ENCODE results near the gene SATB2. TPM values are rescaled to one million over a fixed set of nuclear protein-coding genes. Genes with fewer than 3 reads are reported as not detected.

Gene SATB2
- total RNA-seq, 1 donor from 2014 or later: not detected

DNA sequence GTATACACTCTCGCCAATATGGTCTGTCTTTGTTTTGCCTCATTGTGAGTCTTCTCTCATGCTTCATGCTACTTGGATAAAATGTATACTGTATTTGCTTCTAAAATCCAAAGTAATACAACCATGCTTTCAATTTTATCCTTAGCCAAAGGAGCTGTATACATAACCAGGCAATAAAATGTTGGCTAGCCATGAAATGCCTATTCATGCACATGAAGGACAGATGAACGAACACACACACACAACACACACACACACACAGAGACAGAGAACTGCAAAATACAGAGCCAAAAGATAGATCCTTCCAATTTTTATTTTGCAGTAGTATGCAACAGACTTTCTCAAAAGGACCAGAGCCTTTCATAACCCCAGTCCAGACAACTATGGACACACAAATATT lies 113.7 kb downstream of the SATB2 start:
- DNase-seq (ENCODE audit: low spot score): no peak
- Mint-ChIP-seq H3K27ac (no peak overlapping the region), H3K4me1 (ENCODE audit: low read depth) (no peaks in the 10 kb centered on the region), H3K36me3 (ENCODE audit: low read depth) (no peaks in the 10 kb centered on the region), H3K9me3 (no peaks in the 10 kb centered on the region), H3K4me3 (no peak overlapping the region), H3K27me3 (ENCODE audit: insufficient read depth) (no peaks in the 10 kb centered on the region)
- intact Hi-C loops (cut with micrococcal nuclease): no loop called here

- H3K4me3 Mint-ChIP-seq: no peak overlapping the region
- H3K36me3 Mint-ChIP-seq (ENCODE audit: low read depth): no peaks in the 10 kb centered on the region
- intact Hi-C loops (cut with micrococcal nuclease): no loop called here
- no peaks in the 10 kb centered on the region for H3K9me3 Mint-ChIP-seq
- H3K4me1 Mint-ChIP-seq (ENCODE audit: low read depth): no peaks in the 10 kb centered on the region
- DNase-seq (ENCODE audit: low spot score): no peak
- no peaks in the 10 kb centered on the region for H3K27me3 Mint-ChIP-seq (ENCODE audit: insufficient read depth)
- H3K27ac Mint-ChIP-seq: no peak overlapping the region
These were observed 115.4 kb downstream of the SATB2 start for GRCh38 chr2:199342334-199342733.

DNA sequence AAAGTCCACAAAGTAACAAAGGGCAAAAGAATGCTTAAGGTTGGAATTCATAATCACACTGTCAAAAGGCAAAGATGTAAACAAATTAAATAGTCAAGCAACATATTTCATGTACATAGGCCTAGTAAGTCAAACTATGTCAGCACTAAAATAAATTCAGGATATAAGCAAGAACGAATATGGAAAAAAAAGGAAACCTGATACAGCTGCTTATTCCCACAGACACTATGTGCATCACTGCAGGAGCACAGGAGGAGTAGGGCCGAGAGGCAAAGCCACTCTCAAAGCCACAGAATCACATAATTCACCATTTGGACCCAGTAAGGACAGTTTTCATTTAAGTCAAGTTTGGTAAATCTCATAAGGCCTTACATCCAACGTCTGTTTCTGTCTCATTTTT lies 116.6 kb downstream of the SATB2 start:
- intact Hi-C loops (cut with micrococcal nuclease): no loop called here
- Mint-ChIP-seq H3K27me3 (ENCODE audit: insufficient read depth) (no peaks in the 10 kb centered on the region), H3K4me1 (ENCODE audit: low read depth) (no peaks in the 10 kb centered on the region), H3K36me3 (ENCODE audit: low read depth) (no peaks in the 10 kb centered on the region), H3K9me3 (no peaks in the 10 kb centered on the region), H3K27ac (no peak overlapping the region), H3K4me3 (no peak overlapping the region)
- DNase-seq (ENCODE audit: low spot score): no peak

DNA sequence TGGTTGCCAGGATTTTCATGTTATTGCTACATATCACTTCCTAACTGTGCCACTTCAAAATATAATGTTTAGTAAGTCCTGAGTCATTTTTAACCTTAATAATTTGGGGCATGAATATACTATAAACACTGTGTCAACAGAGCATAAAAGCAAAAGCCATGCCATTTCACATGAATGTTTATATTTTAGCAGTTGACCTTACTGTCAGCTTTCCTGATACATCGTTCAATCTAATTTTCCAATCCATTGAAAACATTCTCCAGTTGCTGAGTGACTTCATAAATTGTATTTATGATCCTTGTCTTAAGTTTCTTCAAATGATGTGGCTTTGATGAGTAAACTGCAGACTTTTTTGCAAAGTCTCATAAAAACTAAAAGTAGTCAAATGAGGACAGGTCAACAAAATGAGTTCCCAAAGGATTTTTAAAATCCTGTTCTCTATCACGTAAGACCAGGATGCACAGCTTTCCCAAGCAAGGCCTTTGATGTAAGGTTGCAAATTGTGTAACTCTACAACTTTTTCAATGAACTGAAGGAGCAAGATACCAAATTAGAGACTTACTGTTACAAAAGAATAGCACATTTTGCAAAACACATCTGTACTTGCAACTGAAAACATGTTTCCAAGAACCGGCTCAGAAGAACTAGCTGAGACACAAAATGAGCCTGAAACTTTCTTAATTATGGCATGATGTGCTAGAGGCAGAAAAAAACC lies 117.7 kb downstream of the SATB2 start:
- H3K36me3 Mint-ChIP-seq (ENCODE audit: low read depth): no peaks in the 10 kb centered on the region
- H3K9me3 Mint-ChIP-seq: no peaks in the 10 kb centered on the region
- H3K27ac Mint-ChIP-seq: no peak overlapping the region
- H3K4me3 Mint-ChIP-seq: no peak overlapping the region
- intact Hi-C loops (cut with micrococcal nuclease): no loop called here
- H3K4me1 Mint-ChIP-seq (ENCODE audit: low read depth): no peaks in the 10 kb centered on the region
- no peaks in the 10 kb centered on the region for H3K27me3 Mint-ChIP-seq (ENCODE audit: insufficient read depth)
- DNase-seq (ENCODE audit: low spot score): no peak

DNA sequence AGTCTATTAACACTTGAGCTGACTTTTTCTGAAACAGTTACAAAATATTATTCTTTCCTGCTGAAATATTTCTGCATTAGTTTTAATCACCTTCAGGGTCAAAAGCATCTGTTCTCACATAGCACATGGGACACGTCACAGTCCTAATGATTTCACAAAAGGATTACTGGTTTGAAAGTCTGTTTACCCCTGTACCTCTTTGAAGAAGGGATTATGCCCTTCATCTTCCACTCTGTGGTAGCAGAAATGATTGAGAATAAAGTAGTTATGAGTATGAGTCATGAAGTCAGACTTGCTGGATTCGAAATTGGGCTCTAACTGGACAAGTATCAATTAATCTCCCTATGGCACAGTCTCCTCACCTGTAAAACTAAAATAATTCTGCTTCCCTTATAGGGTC lies 121.2 kb downstream of the SATB2 start:
- no peak for DNase-seq (ENCODE audit: low spot score)
- Mint-ChIP-seq H3K4me3 (no peak overlapping the region), H3K4me1 (ENCODE audit: low read depth) (no peaks in the 10 kb centered on the region), H3K27me3 (ENCODE audit: insufficient read depth) (no peaks in the 10 kb centered on the region), H3K27ac (no peak overlapping the region), H3K36me3 (ENCODE audit: low read depth) (no peaks in the 10 kb centered on the region), H3K9me3 (no peaks in the 10 kb centered on the region)
- intact Hi-C loops (cut with micrococcal nuclease): no loop called here

GRCh38 chr2:199335502-199335901 lies 122.2 kb downstream of the SATB2 start:
- H3K27ac Mint-ChIP-seq: no peak overlapping the region
- H3K4me3 Mint-ChIP-seq: no peak overlapping the region
- no peaks in the 10 kb centered on the region for H3K4me1 Mint-ChIP-seq (ENCODE audit: low read depth)
- no peaks in the 10 kb centered on the region for H3K27me3 Mint-ChIP-seq (ENCODE audit: insufficient read depth)
- intact Hi-C loops (cut with micrococcal nuclease): no loop called here
- no peak for DNase-seq (ENCODE audit: low spot score)
- no peaks in the 10 kb centered on the region for H3K9me3 Mint-ChIP-seq
- no peaks in the 10 kb centered on the region for H3K36me3 Mint-ChIP-seq (ENCODE audit: low read depth)

DNA sequence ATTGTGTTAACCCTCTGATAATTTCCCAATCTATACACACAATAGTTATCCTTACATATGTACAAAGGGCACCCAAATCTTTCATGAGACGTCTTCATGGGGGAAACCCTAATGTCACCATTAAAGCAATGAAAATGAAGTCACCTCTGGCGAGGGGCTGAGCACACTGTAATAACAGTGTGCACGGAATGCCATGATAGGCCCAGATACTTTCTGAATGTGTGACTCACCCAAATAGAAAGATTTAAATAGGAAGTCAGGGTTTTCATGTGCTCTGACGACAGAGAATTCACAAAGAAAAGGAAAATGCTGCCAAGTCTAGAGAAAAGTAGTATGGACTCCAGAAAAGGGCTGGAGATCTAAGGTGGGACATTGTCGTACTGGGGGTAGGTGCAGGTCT lies 128.3 kb downstream of the SATB2 start:
- Mint-ChIP-seq H3K36me3 (ENCODE audit: low read depth) (no peaks in the 10 kb centered on the region), H3K4me3 (no peak overlapping the region), H3K27ac (no peak overlapping the region), H3K9me3 (no peaks in the 10 kb centered on the region), H3K27me3 (ENCODE audit: insufficient read depth) (no peaks in the 10 kb centered on the region), H3K4me1 (ENCODE audit: low read depth) (no peaks in the 10 kb centered on the region)
- DNase-seq (ENCODE audit: low spot score): no peak
- intact Hi-C loops (cut with micrococcal nuclease): no loop called here

GRCh38 chr2:199329031-199329430 lies 128.7 kb downstream of the SATB2 start:
- Mint-ChIP-seq H3K27ac (no peak overlapping the region), H3K4me1 (ENCODE audit: low read depth) (no peaks in the 10 kb centered on the region), H3K27me3 (ENCODE audit: insufficient read depth) (no peaks in the 10 kb centered on the region), H3K36me3 (ENCODE audit: low read depth) (no peaks in the 10 kb centered on the region), H3K4me3 (no peak overlapping the region), H3K9me3 (no peaks in the 10 kb centered on the region)
- intact Hi-C loops (cut with micrococcal nuclease): no loop called here
- DNase-seq (ENCODE audit: low spot score): no peak

DNA sequence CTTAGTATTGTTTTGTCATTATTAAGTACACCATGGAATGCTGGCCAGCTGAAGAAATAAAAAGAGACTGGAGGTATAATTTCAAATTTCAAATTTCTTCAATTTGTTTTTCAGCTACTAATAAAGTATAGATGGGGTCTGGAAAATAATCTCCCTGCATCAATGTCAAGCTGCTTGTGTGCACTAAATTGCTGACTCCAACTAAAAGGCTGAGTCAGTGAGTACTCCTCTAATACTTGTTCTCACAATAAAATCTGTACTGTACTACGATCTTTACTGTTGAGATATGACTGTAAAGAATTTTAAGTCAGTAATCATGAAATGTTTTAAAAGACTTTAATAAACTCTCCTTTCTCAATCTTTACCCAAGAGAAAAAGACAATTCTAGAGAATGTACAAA lies 131.9 kb downstream of the SATB2 start:
- Mint-ChIP-seq H3K27me3 (ENCODE audit: insufficient read depth) (no peaks in the 10 kb centered on the region), H3K9me3 (no peaks in the 10 kb centered on the region), H3K4me1 (ENCODE audit: low read depth) (no peaks in the 10 kb centered on the region), H3K27ac (no peak overlapping the region), H3K4me3 (no peak overlapping the region), H3K36me3 (ENCODE audit: low read depth) (no peaks in the 10 kb centered on the region)
- no peak for DNase-seq (ENCODE audit: low spot score)
- intact Hi-C loops (cut with micrococcal nuclease): no loop called here

DNA sequence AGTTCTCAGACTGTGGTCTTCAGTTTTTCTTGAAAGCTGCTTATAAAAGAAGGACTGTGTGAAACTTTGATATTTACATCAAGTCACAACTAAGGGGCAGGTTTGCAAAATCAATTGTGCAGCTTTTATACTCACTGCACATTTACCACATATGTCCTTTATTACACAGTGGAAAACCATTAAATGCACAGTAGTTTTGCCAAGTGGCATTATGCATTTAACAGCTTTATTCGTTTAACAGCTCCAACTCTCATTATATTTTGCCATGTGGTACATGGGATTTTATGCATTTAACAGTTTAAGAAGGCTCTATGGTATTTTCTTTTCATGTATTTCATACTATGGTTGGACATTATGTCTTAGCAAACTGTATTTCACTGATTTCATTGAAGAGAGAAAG lies 135.6 kb downstream of the SATB2 start:
- H3K9me3 Mint-ChIP-seq: no peaks in the 10 kb centered on the region
- intact Hi-C loops (cut with micrococcal nuclease): no loop called here
- no peaks in the 10 kb centered on the region for H3K27me3 Mint-ChIP-seq (ENCODE audit: insufficient read depth)
- no peaks in the 10 kb centered on the region for H3K4me1 Mint-ChIP-seq (ENCODE audit: low read depth)
- H3K4me3 Mint-ChIP-seq: no peak overlapping the region
- H3K36me3 Mint-ChIP-seq (ENCODE audit: low read depth): no peaks in the 10 kb centered on the region
- H3K27ac Mint-ChIP-seq: no peak overlapping the region
- DNase-seq (ENCODE audit: low spot score): no peak

DNA sequence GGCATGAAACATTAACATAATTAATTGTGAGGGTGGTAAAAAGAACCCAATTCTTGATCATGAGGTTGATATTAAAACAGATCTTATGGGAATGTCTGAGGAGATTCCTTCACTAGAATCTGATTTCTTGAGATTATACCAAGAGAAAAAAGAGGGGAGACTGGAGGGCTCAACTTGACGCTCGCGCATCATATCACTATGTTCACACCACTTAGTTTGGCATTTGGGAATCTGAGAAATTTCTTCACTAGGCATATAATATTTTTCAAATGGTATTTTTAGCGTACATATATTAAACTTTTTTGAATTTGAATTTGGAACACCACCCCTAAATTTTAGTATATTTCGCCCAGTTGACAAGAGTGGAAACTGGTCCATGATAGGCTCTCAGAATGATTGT lies 140.1 kb downstream of the SATB2 start:
- H3K36me3 Mint-ChIP-seq (ENCODE audit: low read depth): no peaks in the 10 kb centered on the region
- H3K4me3 Mint-ChIP-seq: no peak overlapping the region
- H3K27me3 Mint-ChIP-seq (ENCODE audit: insufficient read depth): no peaks in the 10 kb centered on the region
- DNase-seq (ENCODE audit: low spot score): no peak
- no peaks in the 10 kb centered on the region for H3K4me1 Mint-ChIP-seq (ENCODE audit: low read depth)
- intact Hi-C loops (cut with micrococcal nuclease): no loop called here
- H3K9me3 Mint-ChIP-seq: no peaks in the 10 kb centered on the region
- H3K27ac Mint-ChIP-seq: no peak overlapping the region

GRCh38 chr2:199316851-199317250 lies 140.9 kb downstream of the SATB2 start:
- Mint-ChIP-seq H3K9me3 (no peaks in the 10 kb centered on the region), H3K27ac (no peak overlapping the region), H3K4me3 (no peak overlapping the region), H3K4me1 (ENCODE audit: low read depth) (no peaks in the 10 kb centered on the region), H3K27me3 (ENCODE audit: insufficient read depth) (no peaks in the 10 kb centered on the region), H3K36me3 (ENCODE audit: low read depth) (no peaks in the 10 kb centered on the region)
- intact Hi-C loops (cut with micrococcal nuclease): no loop called here
- DNase-seq (ENCODE audit: low spot score): no peak

GRCh38 chr2:199315299-199316179 lies 142.2 kb downstream of the SATB2 start:
- Mint-ChIP-seq H3K4me3 (no peak overlapping the region), H3K27ac (no peak overlapping the region), H3K27me3 (ENCODE audit: insufficient read depth) (no peaks in the 10 kb centered on the region), H3K4me1 (ENCODE audit: low read depth) (no peaks in the 10 kb centered on the region), H3K9me3 (no peaks in the 10 kb centered on the region), H3K36me3 (ENCODE audit: low read depth) (no peaks in the 10 kb centered on the region)
- DNase-seq (ENCODE audit: low spot score): no peak
- intact Hi-C loops (cut with micrococcal nuclease): no loop called here

Measured in activated T-helper 1 cell treated with anti-CD3 and anti-CD28 coated beads, Interleukin-12 subunit alpha, Interleukin-12 subunit beta, Interleukin-2, Interleukin-4 antibody, amounts not matched to agents 30 ng/mL and 10 ng/mL and 1 ng/mL, durations not matched to agents 14 hours and 24 hours and 36 hours (primary cell).